ENCODE results near the gene BTBD16. TPM values are rescaled to one million over a fixed set of nuclear protein-coding genes. Genes with fewer than 3 reads are reported as not detected.
A peak's percentile ranks its signal among the peaks of the same experiment; 100 is the strongest.

The BTBD16 gene
- total RNA-seq, 1 experiment from 2014 or later, result not detected

- H3K14ac ChIP-seq (ENCODE audit: insufficient read depth, low read length), result no peak overlapping the region; the same call in 1 of the 2 replicates
- no peak overlapping the region for H3K56ac ChIP-seq (ENCODE audit: insufficient read length, low read depth, low read length)
- no peaks in the 10 kb centered on the region for H3K23me2 ChIP-seq (ENCODE audit: insufficient read length, low read depth, low read length, poor library complexity, severe bottlenecking)
- no peaks in the 10 kb centered on the region for H4K20me1 ChIP-seq (ENCODE audit: control insufficient read depth, insufficient read depth, insufficient read length)
- no peak overlapping the region for H3K27ac ChIP-seq (ENCODE audit: insufficient read length, low read depth, low read length)
- Mint-ChIP-seq H3K36me3 (ENCODE audit: insufficient read depth in 1 of 3, low read depth in 3 of 3) (peaks cover 23 to 37% (median 30%) of the 10 kb centered on the region in 3 experiments), H3K9me3 (peaks cover 20 to 21% of the 10 kb centered on the region in 2 experiments), H3K4me1 (peaks cover 12 to 38% of the 10 kb centered on the region in 2 experiments), H3K27ac (peak overlapping the region; percentile 27 to 69 (median 44); a peak in 3 of 7 replicates), H3K27me3 (ENCODE audit: low read depth) (no peaks in the 10 kb centered on the region), H3K4me3 (0 out of 5 replicates have a peak overlapping the region, but pooled peaks of 1 of the 2 experiments have one; percentile 23)
- H3K79me2 ChIP-seq (ENCODE audit: insufficient read depth, low read length), result no peaks in the 10 kb centered on the region
- H2BK12ac ChIP-seq (ENCODE audit: insufficient read length, low read depth, low read length), result no peak overlapping the region
- H3K9ac ChIP-seq (ENCODE audit: extremely low read depth, insufficient read length, low read length), result no peak overlapping the region
- H3K4me1 ChIP-seq (ENCODE audit: insufficient read depth, low read length), result no peaks in the 10 kb centered on the region
- no peak overlapping the region for H3K4ac ChIP-seq (ENCODE audit: low read depth, low read length)
- no peaks in the 10 kb centered on the region for H3K27me3 ChIP-seq (ENCODE audit: insufficient read depth, low read length)
- TF ChIP-seq, protein P1, sequence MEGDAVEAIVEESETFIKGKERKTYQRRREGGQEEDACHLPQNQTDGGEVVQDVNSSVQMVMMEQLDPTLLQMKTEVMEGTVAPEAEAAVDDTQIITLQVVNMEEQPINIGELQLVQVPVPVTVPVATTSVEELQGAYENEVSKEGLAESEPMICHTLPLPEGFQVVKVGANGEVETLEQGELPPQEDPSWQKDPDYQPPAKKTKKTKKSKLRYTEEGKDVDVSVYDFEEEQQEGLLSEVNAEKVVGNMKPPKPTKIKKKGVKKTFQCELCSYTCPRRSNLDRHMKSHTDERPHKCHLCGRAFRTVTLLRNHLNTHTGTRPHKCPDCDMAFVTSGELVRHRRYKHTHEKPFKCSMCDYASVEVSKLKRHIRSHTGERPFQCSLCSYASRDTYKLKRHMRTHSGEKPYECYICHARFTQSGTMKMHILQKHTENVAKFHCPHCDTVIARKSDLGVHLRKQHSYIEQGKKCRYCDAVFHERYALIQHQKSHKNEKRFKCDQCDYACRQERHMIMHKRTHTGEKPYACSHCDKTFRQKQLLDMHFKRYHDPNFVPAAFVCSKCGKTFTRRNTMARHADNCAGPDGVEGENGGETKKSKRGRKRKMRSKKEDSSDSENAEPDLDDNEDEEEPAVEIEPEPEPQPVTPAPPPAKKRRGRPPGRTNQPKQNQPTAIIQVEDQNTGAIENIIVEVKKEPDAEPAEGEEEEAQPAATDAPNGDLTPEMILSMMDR (conservative IDR thresholded peaks at IDR 0.05), result no peak
- H3K4me2 ChIP-seq (ENCODE audit: insufficient read depth, insufficient read length, low read length), result no peak overlapping the region
- no peak overlapping the region for H2AFZ ChIP-seq (ENCODE audit: low read length)
- no peaks in the 10 kb centered on the region for H3K79me1 ChIP-seq (ENCODE audit: insufficient read depth, low read depth, low read length, poor library complexity, severe bottlenecking)
- H2BK120ac ChIP-seq (ENCODE audit: low read depth, low read length, poor library complexity, severe bottlenecking), result no peak overlapping the region
- no peak overlapping the region for H4K91ac ChIP-seq (ENCODE audit: insufficient read length, low read depth, low read length)
- no peak overlapping the region for H2AK5ac ChIP-seq (ENCODE audit: insufficient read length, low read length)
- H3K9me3 ChIP-seq (ENCODE audit: control insufficient read depth, low read depth, low read length), result no peaks in the 10 kb centered on the region
- H2BK20ac ChIP-seq (ENCODE audit: low read depth, low read length, poor library complexity, severe bottlenecking), result no peak overlapping the region
- no peak overlapping the region for H4K8ac ChIP-seq (replicated peaks; ENCODE audit: insufficient read length, low read depth, low read length)
- H2BK15ac ChIP-seq (ENCODE audit: low read depth, low read length), result no peak overlapping the region
- no peak overlapping the region for H3K18ac ChIP-seq (ENCODE audit: insufficient read length, low read depth, low read length)
- H4K5ac ChIP-seq (ENCODE audit: insufficient read length, low read depth, low read length), result no peak overlapping the region
- WGBS (ENCODE audit: extremely low coverage, insufficient read length, low lambda C conversion rate), result no CpG with 5 or more reads among the region's 25 CpGs
- H3K23ac ChIP-seq (ENCODE audit: insufficient read length, low read depth, low read length), result no peak overlapping the region
- H2BK5ac ChIP-seq (ENCODE audit: insufficient read length, low read length), result no peak overlapping the region
- H3T11ph ChIP-seq (ENCODE audit: low read length), result no peak overlapping the region
- no peak for DNase-seq
These were observed 12.7 kb upstream of the BTBD16 start for GRCh38 chr10:122258136-122259074.
